ENCODE results near the gene RPN2. TPM values are rescaled to one million over a fixed set of nuclear protein-coding genes. Genes with fewer than 3 reads are reported as not detected.

Gene RPN2
- total RNA-seq, 1 donor from 2014 or later, result 156 TPM

- Mint-ChIP-seq H3K27me3 (ENCODE audit: unreplicated experiment) (peaks cover 2% of the 10 kb centered on the region), H3K9me3 (ENCODE audit: unreplicated experiment) (no peaks in the 10 kb centered on the region), H3K4me1 (ENCODE audit: low read depth, unreplicated experiment) (peaks cover 6% of the 10 kb centered on the region), H3K27ac (ENCODE audit: unreplicated experiment) (no peak overlapping the region), H3K4me3 (ENCODE audit: unreplicated experiment) (no peak overlapping the region), H3K36me3 (ENCODE audit: unreplicated experiment) (no peaks in the 10 kb centered on the region)
- no peak for DNase-seq
- no peak for TF ChIP-seq CTCF (IDR thresholded peaks at IDR 0.05; ENCODE audit: partially characterized antibody, unreplicated experiment)
Measured at GRCh38 chr20:37201827-37202162, 22.7 kb downstream of the RPN2 start.

- H3K36me3 Mint-ChIP-seq (ENCODE audit: unreplicated experiment), result no peaks in the 10 kb centered on the region
- H3K9me3 Mint-ChIP-seq (ENCODE audit: unreplicated experiment), result no peaks in the 10 kb centered on the region
- peaks cover 2% of the 10 kb centered on the region for H3K27me3 Mint-ChIP-seq (ENCODE audit: unreplicated experiment)
- no peak overlapping the region for H3K4me3 Mint-ChIP-seq (ENCODE audit: unreplicated experiment)
- peak; percentile 82 for TF ChIP-seq CTCF (IDR thresholded peaks at IDR 0.05; ENCODE audit: partially characterized antibody, unreplicated experiment)
- peaks cover 6% of the 10 kb centered on the region for H3K4me1 Mint-ChIP-seq (ENCODE audit: low read depth, unreplicated experiment)
- H3K27ac Mint-ChIP-seq (ENCODE audit: unreplicated experiment), result peak overlapping the region; percentile 38
- peak; percentile 38 for DNase-seq
Measured at GRCh38 chr20:37202267-37202943, 23.3 kb downstream of the RPN2 start.

GRCh38 chr20:37204056-37204455 lies 24.9 kb downstream of the RPN2 start:
- DNase-seq, result no peak
- H3K36me3 Mint-ChIP-seq (ENCODE audit: unreplicated experiment), result no peaks in the 10 kb centered on the region
- H3K27me3 Mint-ChIP-seq (ENCODE audit: unreplicated experiment), result peaks cover 2% of the 10 kb centered on the region
- peaks cover 2% of the 10 kb centered on the region for H3K4me1 Mint-ChIP-seq (ENCODE audit: low read depth, unreplicated experiment)
- TF ChIP-seq CTCF (IDR thresholded peaks at IDR 0.05; ENCODE audit: partially characterized antibody, unreplicated experiment), result no peak
- H3K27ac Mint-ChIP-seq (ENCODE audit: unreplicated experiment), result peak overlapping the region; percentile 8
- H3K4me3 Mint-ChIP-seq (ENCODE audit: unreplicated experiment), result no peak overlapping the region
- peaks cover 2% of the 10 kb centered on the region for H3K9me3 Mint-ChIP-seq (ENCODE audit: unreplicated experiment)

GRCh38 chr20:37205130-37205529 lies 26.0 kb downstream of the RPN2 start:
- Mint-ChIP-seq H3K36me3 (ENCODE audit: unreplicated experiment) (no peaks in the 10 kb centered on the region), H3K4me1 (ENCODE audit: low read depth, unreplicated experiment) (peaks cover 2% of the 10 kb centered on the region), H3K27ac (ENCODE audit: unreplicated experiment) (no peak overlapping the region), H3K9me3 (ENCODE audit: unreplicated experiment) (peaks cover 2% of the 10 kb centered on the region), H3K4me3 (ENCODE audit: unreplicated experiment) (no peak overlapping the region), H3K27me3 (ENCODE audit: unreplicated experiment) (peaks cover 2% of the 10 kb centered on the region)
- TF ChIP-seq CTCF (IDR thresholded peaks at IDR 0.05; ENCODE audit: partially characterized antibody, unreplicated experiment), result no peak
- DNase-seq, result no peak

GRCh38 chr20:37205794-37206193 lies 26.7 kb downstream of the RPN2 start:
- H3K36me3 Mint-ChIP-seq (ENCODE audit: unreplicated experiment), result no peaks in the 10 kb centered on the region

More at GRCh38 chr20:37205794-37206193, 26.7 kb downstream of the RPN2 start:
- no peak overlapping the region for H3K4me3 Mint-ChIP-seq (ENCODE audit: unreplicated experiment)
- no peak for TF ChIP-seq CTCF (IDR thresholded peaks at IDR 0.05; ENCODE audit: partially characterized antibody, unreplicated experiment)
- DNase-seq, result no peak
- H3K4me1 Mint-ChIP-seq (ENCODE audit: low read depth, unreplicated experiment), result peaks cover 2% of the 10 kb centered on the region
- peaks cover 2% of the 10 kb centered on the region for H3K9me3 Mint-ChIP-seq (ENCODE audit: unreplicated experiment)
- H3K27me3 Mint-ChIP-seq (ENCODE audit: unreplicated experiment), result peaks cover 2% of the 10 kb centered on the region
- no peak overlapping the region for H3K27ac Mint-ChIP-seq (ENCODE audit: unreplicated experiment)

All from glutamatergic neuron (in vitro differentiated cells).